Measurements from ENCODE around the gene SPTBN4.
"Not testable (repeated sequence)": the region's sequence is repeated elsewhere in the genome, so short reads cannot be mapped to it uniquely, and the experiment has no call there.

The SPTBN4 gene

DNA sequence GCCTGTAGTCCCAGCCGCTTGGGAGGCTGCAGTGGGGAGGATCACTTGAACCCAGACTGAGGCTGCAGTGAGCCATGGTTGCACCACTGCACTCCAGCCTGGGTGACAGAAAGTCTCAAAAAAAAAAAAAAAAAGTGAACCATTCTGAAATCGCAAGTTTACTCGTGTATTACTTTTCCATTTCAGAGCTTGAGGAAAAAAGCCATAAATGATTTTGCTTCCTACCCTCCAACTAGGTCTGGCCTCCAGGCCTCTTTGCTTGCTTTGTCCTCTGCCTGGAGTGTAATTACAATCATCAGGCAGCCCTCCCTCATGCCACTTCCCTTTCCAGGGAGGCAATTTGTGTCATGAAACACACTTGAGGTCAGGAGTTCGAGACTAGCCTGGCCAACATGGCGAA, 9.8 kb upstream of the SPTBN4 start:
- ChIA-PET CTCF (interaction anchor here (1.2 to 5.1 kb wide), 2 partner anchors 7 to 9 kb away, joined by 3 to 52 read pairs; partner anchors contain the start of gene BLVRB), POLR2A (interaction anchor here (0.5 kb wide), 1 partner anchor 39 kb away, joined by 11 read pairs; no protein-coding TSS in a partner anchor)
- TF ChIP-seq, protein P1, sequence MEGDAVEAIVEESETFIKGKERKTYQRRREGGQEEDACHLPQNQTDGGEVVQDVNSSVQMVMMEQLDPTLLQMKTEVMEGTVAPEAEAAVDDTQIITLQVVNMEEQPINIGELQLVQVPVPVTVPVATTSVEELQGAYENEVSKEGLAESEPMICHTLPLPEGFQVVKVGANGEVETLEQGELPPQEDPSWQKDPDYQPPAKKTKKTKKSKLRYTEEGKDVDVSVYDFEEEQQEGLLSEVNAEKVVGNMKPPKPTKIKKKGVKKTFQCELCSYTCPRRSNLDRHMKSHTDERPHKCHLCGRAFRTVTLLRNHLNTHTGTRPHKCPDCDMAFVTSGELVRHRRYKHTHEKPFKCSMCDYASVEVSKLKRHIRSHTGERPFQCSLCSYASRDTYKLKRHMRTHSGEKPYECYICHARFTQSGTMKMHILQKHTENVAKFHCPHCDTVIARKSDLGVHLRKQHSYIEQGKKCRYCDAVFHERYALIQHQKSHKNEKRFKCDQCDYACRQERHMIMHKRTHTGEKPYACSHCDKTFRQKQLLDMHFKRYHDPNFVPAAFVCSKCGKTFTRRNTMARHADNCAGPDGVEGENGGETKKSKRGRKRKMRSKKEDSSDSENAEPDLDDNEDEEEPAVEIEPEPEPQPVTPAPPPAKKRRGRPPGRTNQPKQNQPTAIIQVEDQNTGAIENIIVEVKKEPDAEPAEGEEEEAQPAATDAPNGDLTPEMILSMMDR (IDR thresholded peaks at IDR 0.05; ENCODE audit: control extremely low read depth, extremely low read depth, low read depth, missing control alignments) = no peak
- no peak for DNase-seq (ENCODE audit: extremely low spot score)

DNA sequence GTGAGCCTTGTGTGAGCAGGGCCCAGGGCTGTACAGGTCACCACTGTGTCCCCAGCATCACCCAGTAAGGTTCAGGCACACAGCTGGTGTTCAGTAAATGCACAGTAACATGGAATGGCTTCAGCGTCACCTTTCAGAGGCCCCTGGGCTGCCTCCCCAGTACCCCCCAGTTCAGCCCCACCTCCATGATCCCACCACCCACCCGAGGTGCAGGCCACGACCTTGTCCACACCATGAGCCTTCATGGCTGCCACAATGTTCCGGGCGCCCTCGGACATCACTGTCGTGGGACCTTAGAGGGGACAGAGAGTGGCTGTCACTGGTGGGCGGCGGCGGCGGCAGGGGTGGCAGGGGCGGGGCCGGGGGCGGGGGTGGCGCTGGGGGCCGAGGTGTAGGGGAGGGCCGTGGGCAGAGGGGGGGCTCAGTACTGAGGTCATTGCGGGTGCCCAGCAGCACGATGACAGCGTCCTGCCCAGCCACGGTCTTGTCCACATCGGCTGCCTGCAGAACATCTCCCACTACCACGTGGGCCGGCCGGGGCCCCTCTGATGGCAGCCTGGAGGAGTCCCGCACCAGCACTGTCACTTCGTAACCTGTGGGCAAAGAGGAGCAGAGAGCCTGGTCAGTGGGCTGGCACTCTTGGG, 8.7 kb upstream of the SPTBN4 start:
- POLR2A ChIA-PET = no interaction called here
- DNase-seq (ENCODE audit: extremely low spot score) = no peak
- TF ChIP-seq, protein P1 (IDR thresholded peaks at IDR 0.05; ENCODE audit: control extremely low read depth, extremely low read depth, low read depth, missing control alignments) = no peak
- CTCF ChIA-PET = interaction anchor here (1.2 kb wide), 1 partner anchor 10 kb away, joined by 3 read pairs; no protein-coding TSS in a partner anchor

DNA sequence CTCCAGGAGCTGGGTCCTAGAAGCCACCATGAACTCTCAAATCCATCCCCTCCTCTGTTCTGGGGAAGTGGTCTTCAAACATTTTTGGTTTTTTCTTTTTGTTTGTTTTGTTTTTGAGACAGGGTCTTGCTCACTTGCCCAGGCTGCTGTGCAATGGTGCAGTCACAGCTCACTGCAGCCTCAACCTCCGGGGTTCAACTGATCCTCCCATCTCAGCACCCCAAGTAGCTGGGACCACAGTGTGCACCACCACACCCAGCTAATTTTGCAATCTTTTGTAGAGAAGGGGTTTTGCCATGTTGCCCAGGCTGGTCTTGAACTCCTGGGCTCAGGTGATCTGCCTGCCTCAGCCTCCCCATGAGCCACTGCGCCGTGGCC, 8.2 kb upstream of the SPTBN4 start:
- POLR2A ChIA-PET = no interaction called here
- DNase-seq (ENCODE audit: extremely low spot score) = no peak
- CTCF ChIA-PET = no interaction called here
- TF ChIP-seq, protein P1 (IDR thresholded peaks at IDR 0.05; ENCODE audit: control extremely low read depth, extremely low read depth, low read depth, missing control alignments) = no peak

DNA sequence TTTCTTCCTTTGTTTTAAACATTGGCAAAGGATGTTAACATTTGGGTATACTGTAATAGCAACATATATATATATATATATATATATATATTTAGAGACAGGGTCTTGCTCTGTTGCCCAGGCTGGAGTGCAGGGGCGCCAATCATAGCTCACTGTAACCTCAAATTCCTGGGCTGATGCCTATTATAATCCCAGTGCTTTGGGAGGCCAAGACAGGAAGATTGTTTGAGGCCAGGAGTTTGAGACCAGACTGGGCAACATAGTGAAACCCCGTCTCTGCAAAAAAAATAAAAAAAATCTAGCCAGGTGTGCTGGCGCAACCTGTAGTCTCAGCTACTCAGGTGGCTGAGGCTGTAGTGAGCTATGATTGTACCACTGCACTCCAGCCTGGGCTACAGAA, 6.6 kb upstream of the SPTBN4 start:
- ChIA-PET POLR2A (no interaction called here), CTCF (interaction anchor here (6.6 kb wide), 1 partner anchor 62 kb away, joined by 23 read pairs; no protein-coding TSS in a partner anchor)
- TF ChIP-seq, protein P1 (IDR thresholded peaks at IDR 0.05; ENCODE audit: control extremely low read depth, extremely low read depth, low read depth, missing control alignments) = no peak
- no peak for DNase-seq (ENCODE audit: extremely low spot score)

DNA sequence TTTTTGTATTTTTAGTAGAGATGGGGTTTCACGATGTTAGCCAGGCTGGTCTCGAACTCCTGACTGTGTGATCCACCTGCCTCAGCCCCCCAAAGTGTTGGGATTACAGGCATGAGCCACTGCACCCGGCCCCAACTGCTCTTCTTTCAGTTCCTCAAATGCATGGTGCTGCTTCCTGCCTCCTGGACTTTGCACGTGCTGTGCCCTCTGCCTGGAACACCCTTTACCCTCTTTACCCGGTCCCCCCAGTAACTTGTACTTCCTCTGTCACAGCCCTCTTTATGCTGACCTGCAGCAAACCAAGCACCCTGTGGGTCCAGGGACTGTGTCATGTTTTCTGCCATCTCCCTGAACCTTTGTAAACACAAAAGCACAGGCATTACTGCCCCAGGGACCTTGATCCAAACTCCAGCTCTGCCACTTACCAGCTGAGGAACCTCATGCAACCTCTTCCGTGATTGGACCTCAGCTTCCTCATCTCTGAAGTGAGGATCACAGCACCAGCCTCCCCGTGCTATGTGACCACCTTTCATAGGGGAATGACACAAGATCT, 5.1 kb upstream of the SPTBN4 start:
- no peak for DNase-seq (ENCODE audit: extremely low spot score)
- POLR2A ChIA-PET = interaction anchor here (1.4 kb wide), 1 partner anchor 36 kb away, joined by 14 read pairs; the partner anchor contains the start of gene SERTAD1
- TF ChIP-seq, protein P1 (IDR thresholded peaks at IDR 0.05; ENCODE audit: control extremely low read depth, extremely low read depth, low read depth, missing control alignments) = no peak
- CTCF ChIA-PET = interaction anchor here (1.2 to 6.6 kb wide), 3 partner anchors 25 to 109 kb away, joined by 3 to 23 read pairs (median 3); no protein-coding TSS in a partner anchor

DNA sequence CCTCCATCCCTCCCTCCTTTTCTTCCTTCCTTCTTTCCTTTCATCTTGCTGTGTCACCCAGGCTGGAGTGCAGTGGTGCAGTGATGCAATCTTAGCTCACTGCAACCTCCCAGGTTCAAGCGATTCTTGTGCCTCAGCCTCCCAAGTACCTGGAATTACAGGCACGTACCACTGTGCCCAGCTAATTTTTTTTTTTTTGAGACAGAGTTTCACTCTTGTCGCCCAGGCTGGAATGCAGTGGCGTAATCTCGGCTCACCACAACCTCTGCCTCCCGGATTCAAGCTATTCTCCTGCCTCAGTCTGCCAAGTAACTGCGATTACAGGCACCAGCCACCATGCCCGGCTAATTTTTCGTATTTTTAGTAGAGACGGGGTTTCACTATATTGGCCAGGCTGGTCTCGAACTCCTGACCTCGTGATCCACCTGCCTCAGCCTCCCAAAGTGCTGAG, 3.2 kb upstream of the SPTBN4 start:
- not testable (repeated sequence) for DNase-seq (ENCODE audit: extremely low spot score)
- CTCF ChIA-PET = interaction anchor here (0.6 to 6.6 kb wide), 38 partner anchors 9 to 240 kb away, joined by 3 to 52 read pairs (median 6); partner anchors contain the start of genes LTBP4, PRX, SERTAD1 and SERTAD3
- POLR2A ChIA-PET = interaction anchor here (0.9 to 1.8 kb wide), 3 partner anchors 20 to 43 kb away, joined by 3 to 7 read pairs (median 5); partner anchors contain the start of gene SERTAD3
